Measurements from ENCODE around the gene SSTR4. TPM values are rescaled to one million over a fixed set of nuclear protein-coding genes. Genes with fewer than 3 reads are reported as not detected.

The SSTR4 gene
- total and polyA plus RNA-seq, 2 donors (not counting 3 experiments of a cell fraction or from before 2014, with no cell fraction given), result not detected

GRCh38 chr20:23013429-23013828, 21.7 kb upstream of the SSTR4 start:
- no peaks in the 10 kb centered on the region for H3K9me3 ChIP-seq (replicated peaks; ENCODE audit: control insufficient read depth, insufficient read depth, low read length)
- no peaks in the 10 kb centered on the region for H3K4me1 ChIP-seq (ENCODE audit: control insufficient read depth, extremely low read depth, insufficient read depth, low read length)
- peak; percentile 15 for FAIRE-seq
- no peak overlapping the region for H3K4me2 ChIP-seq (ENCODE audit: insufficient read depth, low read length)
- no peaks in the 10 kb centered on the region for H3K79me2 ChIP-seq (ENCODE audit: control insufficient read depth, insufficient read depth, low read length)
- no peaks in the 10 kb centered on the region for H4K20me1 ChIP-seq (replicated peaks; ENCODE audit: control insufficient read depth, extremely low read depth, insufficient read depth, low read length)
- BruUV-seq (replicated peaks), result no TSS peak
- H2AFZ ChIP-seq (ENCODE audit: low read depth, low read length), result no peak overlapping the region
- dilution Hi-C loops (cut with MboI; ENCODE audit: extremely low pct_ligation_motif_present, low sequenced_read_pairs), result no loop called here
- H3K9me1 ChIP-seq (replicated peaks; ENCODE audit: control insufficient read depth, extremely low read depth, insufficient read depth, low read length), result no peaks in the 10 kb centered on the region
- no peaks in the 10 kb centered on the region for H3K36me3 ChIP-seq (ENCODE audit: control insufficient read depth in 2 of 2, extremely low read depth in 1 of 2, insufficient read depth in 2 of 2, low read length in 2 of 2)
- POLR2A ChIA-PET, result no interaction called here
- no peak overlapping the region for H3K4me3 ChIP-seq (replicated peaks in 1 of 3; ENCODE audit: insufficient read depth in 1 of 3, low read depth in 1 of 3, low read length in 3 of 3)
- no peaks in the 10 kb centered on the region for H3K27me3 ChIP-seq (ENCODE audit: control insufficient read depth in 2 of 2, insufficient read depth in 2 of 2, low read length in 2 of 2)
- DNase-seq (ENCODE audit: low read depth, low spot score), result no peak
- no peak overlapping the region for H3K27ac ChIP-seq (ENCODE audit: insufficient read depth, low read depth, low read length)
- no peak overlapping the region for H3K9ac ChIP-seq (replicated peaks; ENCODE audit: extremely low read depth, insufficient read depth, low read length)
- CTCF ChIA-PET, result interaction anchor here (0.9 to 3.0 kb wide), 3 partner anchors 289 to 321 kb away, joined by 3 to 13 read pairs (median 3); no protein-coding TSS in a partner anchor
- TF ChIP-seq JUN (IDR thresholded peaks at IDR 0.05; ENCODE audit: borderline replicate concordance, insufficient read depth, insufficient read length, low read depth), result no peak
- no peak for TF ChIP-seq MYC (IDR thresholded peaks at IDR 0.05; ENCODE audit: low read depth, low read length)
- no peak for TF ChIP-seq FOS (IDR thresholded peaks at IDR 0.05; ENCODE audit: borderline replicate concordance, insufficient read depth, low read length)
- no peak for TF ChIP-seq POLR2AphosphoS5 (IDR thresholded peaks at IDR 0.05; ENCODE audit: insufficient read depth, low read depth, low read length)
- no peak for TF ChIP-seq CTCF (IDR thresholded peaks at IDR 0.05; ENCODE audit: extremely low read depth in 1 of 2, insufficient read depth in 1 of 2, low read depth in 1 of 2, low read length in 2 of 2)
- TF ChIP-seq MAX (IDR thresholded peaks at IDR 0.05; ENCODE audit: insufficient read depth, insufficient read length), result no peak
- intact Hi-C loops (cut with micrococcal nuclease), result no loop called here
